Measurements from ENCODE around the gene DNAAF5. TPM values are rescaled to one million over a fixed set of nuclear protein-coding genes. Genes with fewer than 3 reads are reported as not detected.
A peak's percentile ranks its signal among the peaks of the same experiment; 100 is the strongest.

Gene DNAAF5
- total and polyA plus RNA-seq, 2 of the 13 experiments (the other 11 are each of a cell fraction or from before 2014, with no cell fraction given), result 11.9 to 21.5 TPM

DNA sequence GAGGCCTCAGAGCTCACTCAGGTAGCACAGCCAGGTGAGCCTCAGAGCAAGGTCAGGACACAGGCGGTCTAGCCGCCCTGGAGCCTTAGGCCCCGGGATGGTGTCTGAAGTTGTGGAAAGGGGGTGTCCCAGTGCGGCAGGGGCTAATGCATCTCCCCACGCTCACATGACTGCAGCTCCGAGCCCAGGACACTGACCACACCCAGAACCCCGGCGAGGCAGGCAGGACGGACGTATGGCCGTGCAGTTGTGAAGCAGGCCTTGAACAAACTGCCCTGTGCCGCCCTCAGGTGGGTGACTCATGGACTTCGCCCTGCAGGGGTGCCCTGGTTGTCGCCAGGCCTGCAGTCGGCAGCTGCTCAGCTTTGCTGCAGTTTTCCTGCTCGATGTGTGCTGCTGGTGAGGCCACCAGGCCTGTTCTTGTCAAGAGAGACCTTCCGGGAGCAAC lies 5.6 kb downstream of the DNAAF5 start (continued):
- TF ChIP-seq FOXC1 (CRISPR knock-in tag; IDR thresholded peaks at IDR 0.05; ENCODE audit: borderline replicate concordance), result peak; percentile 66; the same call in 1 of the 2 replicates
- TF ChIP-seq BHLHE40 (IDR thresholded peaks at IDR 0.05; ENCODE audit: low read length), result peak; percentile 59; the same call in 1 of the 2 replicates
- no peak for TF ChIP-seq ZNF75D (CRISPR knock-in tag; IDR thresholded peaks at IDR 0.05; ENCODE audit: borderline replicate concordance)
- TF ChIP-seq ZFP62 (CRISPR knock-in tag; IDR thresholded peaks at IDR 0.05), result no peak
- no peak for TF ChIP-seq ATF7 (IDR thresholded peaks at IDR 0.05)
- TF ChIP-seq ATF7 (CRISPR knock-in tag; IDR thresholded peaks at IDR 0.05), result no peak
- no peak for TF ChIP-seq HHEX (CRISPR knock-in tag; IDR thresholded peaks at IDR 0.05)
- TF ChIP-seq IRX3 (CRISPR knock-in tag; IDR thresholded peaks at IDR 0.05; ENCODE audit: borderline replicate concordance, low read depth), result no peak
- TF ChIP-seq, protein P1, sequence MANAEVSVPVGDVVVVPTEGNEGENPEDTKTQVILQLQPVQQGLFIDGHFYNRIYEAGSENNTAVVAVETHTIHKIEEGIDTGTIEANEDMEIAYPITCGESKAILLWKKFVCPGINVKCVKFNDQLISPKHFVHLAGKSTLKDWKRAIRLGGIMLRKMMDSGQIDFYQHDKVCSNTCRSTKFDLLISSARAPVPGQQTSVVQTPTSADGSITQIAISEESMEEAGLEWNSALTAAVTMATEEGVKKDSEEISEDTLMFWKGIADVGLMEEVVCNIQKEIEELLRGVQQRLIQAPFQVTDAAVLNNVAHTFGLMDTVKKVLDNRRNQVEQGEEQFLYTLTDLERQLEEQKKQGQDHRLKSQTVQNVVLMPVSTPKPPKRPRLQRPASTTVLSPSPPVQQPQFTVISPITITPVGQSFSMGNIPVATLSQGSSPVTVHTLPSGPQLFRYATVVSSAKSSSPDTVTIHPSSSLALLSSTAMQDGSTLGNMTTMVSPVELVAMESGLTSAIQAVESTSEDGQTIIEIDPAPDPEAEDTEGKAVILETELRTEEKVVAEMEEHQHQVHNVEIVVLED (CRISPR knock-in tag; IDR thresholded peaks at IDR 0.05; ENCODE audit: borderline replicate concordance), result peak; percentile 56; the same call in 1 of the 2 replicates
- no peak for TF ChIP-seq ZNF232 (CRISPR knock-in tag; IDR thresholded peaks at IDR 0.05; ENCODE audit: borderline replicate concordance)
- TF ChIP-seq RBM39 (IDR thresholded peaks at IDR 0.05; ENCODE audit: low read depth, low read length, poor library complexity, severe bottlenecking), result no peak
- no peak for TF ChIP-seq GPN1 (CRISPR knock-in tag; IDR thresholded peaks at IDR 0.05; ENCODE audit: borderline replicate concordance)
- no peak for TF ChIP-seq ZFP41 (CRISPR knock-in tag; IDR thresholded peaks at IDR 0.05; ENCODE audit: borderline replicate concordance)
- no peak for TF ChIP-seq MED8 (CRISPR knock-in tag; IDR thresholded peaks at IDR 0.05; ENCODE audit: insufficient replicate concordance)
- no peak for TF ChIP-seq DMTF1 (CRISPR knock-in tag; IDR thresholded peaks at IDR 0.05)
- no peak for TF ChIP-seq KDM5A (IDR thresholded peaks at IDR 0.05; ENCODE audit: borderline replicate concordance, low read length)
- peak; percentile 72; the same call in 1 of the 2 replicates for TF ChIP-seq THRA (CRISPR knock-in tag; IDR thresholded peaks at IDR 0.05; ENCODE audit: borderline replicate concordance)
- TF ChIP-seq SKI (IDR thresholded peaks at IDR 0.05; ENCODE audit: partially characterized antibody), result peak; percentile 63
- TF ChIP-seq TRAFD1 (CRISPR knock-in tag; IDR thresholded peaks at IDR 0.05; ENCODE audit: borderline replicate concordance), result no peak
- TF ChIP-seq SNAI1 (CRISPR knock-in tag; IDR thresholded peaks at IDR 0.05; ENCODE audit: borderline replicate concordance), result no peak
- TF ChIP-seq SIX1 (CRISPR knock-in tag; IDR thresholded peaks at IDR 0.05; ENCODE audit: borderline replicate concordance), result no peak
- no peak for TF ChIP-seq NFE2 (CRISPR knock-in tag; IDR thresholded peaks at IDR 0.05)

Data from HepG2 (cell line).